HEK293 (cell line): Measurements from ENCODE around the gene ZNF680.

ENCODE experiments used
- CTCF ChIA-PET: fragments of 350-600 bp; formaldehyde crosslinking; extraction: SDS; loops from one replicate; lab custom pipeline; 2021; ENCODE audit warnings: antibody characterized with exemption; lab: Yijun Ruan, JAX
- POLR2A ChIA-PET: fragments of 300-600 bp; formaldehyde crosslinking; extraction: SDS; loops from one replicate; lab custom pipeline; 2020; ENCODE audit warnings: antibody characterized with exemption, inconsistent platforms; lab: Yijun Ruan, JAX
- H3K27ac ChIP-seq: fragments of 200-500 bp; sonication (Bioruptor generic); 2 replicates; pipeline ENCODE4 v1.5.1; 2014; ENCODE audit warnings: low read depth, low read length, control low read depth, inconsistent platforms; ENCODE audit errors: extremely low read depth
- H3K36me3 ChIP-seq, 2 experiments: fragments of 200-500 bp in 1 of 2; sonication (Bioruptor generic) in 1 of 2; 1 replicate in 1 of 2; 2 replicates in 1 of 2; pipeline ENCODE4 v1.5.1; 2014 to 2017; ENCODE audit warnings: inconsistent platforms in 2 of 2, low read length in 2 of 2; ENCODE audit not compliant: control insufficient read depth in 2 of 2, insufficient read depth in 1 of 2
- H3K4me1 ChIP-seq: fragments of 200-500 bp; sonication (Bioruptor generic); 2 replicates; pipeline ENCODE4 v1.5.1; 2014; ENCODE audit warnings: mild to moderate bottlenecking, low read length, inconsistent platforms; ENCODE audit not compliant: control insufficient read depth, insufficient read depth
- H3K4me3 ChIP-seq: 2 replicates; pipeline ENCODE4 v1.5.1; 2011; ENCODE audit warnings: low read depth, mild to moderate bottlenecking, control low read depth, low read length, moderate library complexity
- H3K9me3 ChIP-seq: fragments of 200-500 bp; sonication (Bioruptor generic); 2 replicates; pipeline ENCODE4 v1.5.1; 2014; ENCODE audit warnings: low read depth, low read length, inconsistent platforms; ENCODE audit not compliant: control insufficient read depth, insufficient read depth
- BCL11A ChIP-seq: fragments of 450-650 bp; formaldehyde crosslinking; IDR thresholded peaks from 2 replicates; pipeline ENCODE4 v1.5.1; 2016; ENCODE audit warnings: low read depth, missing biosample characterization, missing genetic modification characterization
- IKZF3 ChIP-seq: fragments of 450-650 bp; IDR thresholded peaks from 2 replicates; pipeline ENCODE4 v1.5.0; 2018; ENCODE audit warnings: missing biosample characterization, mild to moderate bottlenecking, missing genetic modification characterization, moderate library complexity
- KLF9 ChIP-seq: fragments of 450-650 bp; formaldehyde crosslinking; IDR thresholded peaks from 2 replicates; pipeline ENCODE4 v1.5.1; 2016; ENCODE audit warnings: missing biosample characterization, missing genetic modification characterization, low read depth
- RBAK ChIP-seq: fragments of 450-650 bp; formaldehyde crosslinking; IDR thresholded peaks from 2 replicates; pipeline ENCODE4 v1.5.1; 2016; ENCODE audit warnings: missing biosample characterization, missing genetic modification characterization
- SCRT2 ChIP-seq: fragments of 450-650 bp; formaldehyde crosslinking; IDR thresholded peaks from 2 replicates; pipeline ENCODE4 v1.5.1; 2016; ENCODE audit warnings: missing biosample characterization, missing genetic modification characterization
- SETDB1 ChIP-seq: IDR thresholded peaks from one replicate; pipeline ENCODE4 v1.6.1; 2017; ENCODE audit warnings: mild to moderate bottlenecking, low read length, moderate library complexity, mixed read lengths; ENCODE audit not compliant: insufficient read length
- SP2 ChIP-seq: fragments of 450-650 bp; formaldehyde crosslinking; IDR thresholded peaks from 2 replicates; pipeline ENCODE4 v1.5.1; 2016; ENCODE audit warnings: missing biosample characterization, missing genetic modification characterization
- SP3 ChIP-seq: fragments of 450-650 bp; formaldehyde crosslinking; IDR thresholded peaks from 2 replicates; pipeline ENCODE4 v1.5.1; 2016; ENCODE audit warnings: missing biosample characterization, missing genetic modification characterization
- SP7 ChIP-seq: fragments of 450-650 bp; formaldehyde crosslinking; IDR thresholded peaks from 2 replicates; pipeline ENCODE4 v1.5.1; 2016; ENCODE audit warnings: missing biosample characterization, missing genetic modification characterization
- TRIM28 ChIP-seq: IDR thresholded peaks from 2 replicates; pipeline ENCODE4 v1.6.1; 2011; ENCODE audit warnings: low read length, control low read depth, borderline replicate concordance
- YY1 ChIP-seq: fragments of 450-650 bp; formaldehyde crosslinking; IDR thresholded peaks from 2 replicates; pipeline ENCODE4 v1.5.1; 2018; ENCODE audit warnings: missing biosample characterization, missing genetic modification characterization
- ZBTB1 ChIP-seq: fragments of 450-650 bp; formaldehyde crosslinking; IDR thresholded peaks from 2 replicates; pipeline ENCODE4 v1.5.1; 2016; ENCODE audit warnings: missing biosample characterization, missing genetic modification characterization
- ZBTB17 ChIP-seq: fragments of 450-650 bp; formaldehyde crosslinking; IDR thresholded peaks from 2 replicates; pipeline ENCODE4 v1.5.1; 2016; ENCODE audit warnings: missing biosample characterization, missing genetic modification characterization
- ZBTB20 ChIP-seq: fragments of 450-650 bp; formaldehyde crosslinking; IDR thresholded peaks from 2 replicates; pipeline ENCODE4 v1.5.1; 2016; ENCODE audit warnings: missing biosample characterization, missing genetic modification characterization
- ZBTB21 ChIP-seq: fragments of 450-650 bp; formaldehyde crosslinking; IDR thresholded peaks from 2 replicates; pipeline ENCODE4 v1.5.1; 2017; ENCODE audit warnings: missing biosample characterization, missing genetic modification characterization
- ZFP37 ChIP-seq: fragments of 450-650 bp; formaldehyde crosslinking; IDR thresholded peaks from 2 replicates; pipeline ENCODE4 v1.5.1; 2016; ENCODE audit warnings: missing biosample characterization, missing genetic modification characterization
- ZNF121 ChIP-seq: fragments of 450-650 bp; formaldehyde crosslinking; IDR thresholded peaks from 2 replicates; pipeline ENCODE4 v1.5.1; 2016; ENCODE audit warnings: missing biosample characterization, missing genetic modification characterization
- ZNF2 ChIP-seq: fragments of 450-650 bp; formaldehyde crosslinking; IDR thresholded peaks from 2 replicates; pipeline ENCODE4 v1.5.1; 2016; ENCODE audit warnings: missing biosample characterization, missing genetic modification characterization
- ZNF266 ChIP-seq: fragments of 450-650 bp; formaldehyde crosslinking; IDR thresholded peaks from 2 replicates; pipeline ENCODE4 v1.5.1; 2016; ENCODE audit warnings: missing biosample characterization, missing genetic modification characterization, low read depth
- ZNF335 ChIP-seq: fragments of 450-650 bp; formaldehyde crosslinking; conservative IDR thresholded peaks from 2 replicates; pipeline ENCODE4 v1.5.1; 2016; ENCODE audit warnings: missing biosample characterization, missing genetic modification characterization
- ZNF366 ChIP-seq: fragments of 450-650 bp; formaldehyde crosslinking; conservative IDR thresholded peaks from 2 replicates; pipeline ENCODE4 v1.5.1; 2016; ENCODE audit warnings: missing biosample characterization, missing genetic modification characterization
- ZNF394 ChIP-seq: fragments of 450-650 bp; formaldehyde crosslinking; IDR thresholded peaks from 2 replicates; pipeline ENCODE4 v1.5.1; 2016; ENCODE audit warnings: missing biosample characterization, missing genetic modification characterization, mild to moderate bottlenecking, moderate library complexity, borderline replicate concordance
- ZNF654 ChIP-seq: fragments of 450-650 bp; formaldehyde crosslinking; IDR thresholded peaks from 2 replicates; pipeline ENCODE4 v1.5.1; 2016; ENCODE audit warnings: low read depth, missing biosample characterization, missing genetic modification characterization
- ZNF677 ChIP-seq: fragments of 450-650 bp; IDR thresholded peaks from 2 replicates; pipeline ENCODE4 v1.5.0; 2018; ENCODE audit warnings: missing biosample characterization, mild to moderate bottlenecking, missing genetic modification characterization, moderate library complexity
- ZSCAN30 ChIP-seq: fragments of 450-650 bp; IDR thresholded peaks from 2 replicates; pipeline ENCODE4 v1.5.1; 2018; ENCODE audit warnings: missing biosample characterization, mild to moderate bottlenecking, missing genetic modification characterization, moderate library complexity
- ZXDB ChIP-seq: fragments of 450-650 bp; formaldehyde crosslinking; IDR thresholded peaks from 2 replicates; pipeline ENCODE4 v1.5.1; 2016; ENCODE audit warnings: missing biosample characterization, missing genetic modification characterization
- TF ChIP-seq, protein P1 (sequence below): fragments of 450-650 bp; formaldehyde crosslinking; conservative IDR thresholded peaks from 2 replicates; pipeline ENCODE4 v1.5.1; 2016; ENCODE audit warnings: low read depth, missing biosample characterization, missing genetic modification characterization
- TF ChIP-seq, protein P2 (sequence below): fragments of 450-650 bp; formaldehyde crosslinking; IDR thresholded peaks from 2 replicates; pipeline ENCODE4 v1.5.1; 2016; ENCODE audit warnings: missing biosample characterization, missing genetic modification characterization
- TF ChIP-seq, protein P3 (sequence below): fragments of 450-650 bp; formaldehyde crosslinking; IDR thresholded peaks from 2 replicates; pipeline ENCODE4 v1.5.1; 2017; ENCODE audit warnings: missing biosample characterization, missing genetic modification characterization
- TF ChIP-seq, protein P4 (sequence below): fragments of 450-650 bp; formaldehyde crosslinking; optimal IDR thresholded peaks from 2 replicates; pipeline ENCODE3; 2016; ENCODE audit warnings: missing biosample characterization, mild to moderate bottlenecking, missing genetic modification characterization

The ZNF680 gene

DNA sequence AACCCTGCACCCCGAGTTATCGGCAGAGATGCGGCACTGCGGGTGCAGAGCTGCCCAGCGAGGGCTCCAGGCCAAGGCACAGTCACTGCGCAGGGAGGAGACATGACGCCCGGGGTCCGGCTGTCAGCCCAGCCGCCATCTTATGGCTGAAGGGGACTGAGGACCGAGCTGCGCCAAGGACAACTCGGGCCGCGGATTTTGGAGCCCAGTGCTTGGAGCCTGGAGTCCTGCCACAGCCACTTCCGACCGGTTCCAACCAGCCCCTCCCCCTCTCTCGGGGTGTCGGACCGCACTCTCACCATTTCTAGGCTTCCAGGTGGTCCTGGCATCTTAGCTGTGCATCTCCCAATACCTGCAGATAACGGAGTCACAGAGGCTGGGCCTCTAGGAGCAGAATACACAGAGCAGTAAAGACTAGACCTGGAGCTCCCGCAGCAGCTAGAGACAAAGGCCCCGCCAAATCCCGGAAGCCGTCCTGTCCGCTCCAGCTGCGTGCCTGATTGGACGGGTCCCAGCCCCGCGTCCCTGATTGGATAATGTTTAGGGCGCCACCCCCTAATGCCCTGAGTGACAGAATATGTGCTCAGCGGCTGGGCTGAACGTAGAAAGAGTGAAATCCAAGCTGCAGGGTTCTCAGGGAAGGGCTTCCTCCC is at the start of gene ZNF680:
Gene ZNF680, minus strand, starts transcription at position 446 of the 653 bp plus-strand sequence. Its CDS starts 117 bp downstream, at position 329.
- Histone ChIP-seq H3K4me1 (no peaks in the 10 kb centered on the region), H3K9me3 (no peaks in the 10 kb centered on the region), H3K36me3 (peaks cover 4 to 8% of the 10 kb centered on the region in 2 experiments; a peak in 2 of 3 replicates), H3K27ac (peak within 1 kb of the TSS; percentile 85), H3K4me3 (peak within 1 kb of the TSS; percentile 89)
- CTCF ChIA-PET: no interaction called here
- POLR2A ChIA-PET: interaction anchor here (0.5 to 1.8 kb wide), 16 partner anchors 9 to 518 kb away, joined by 3 to 16 read pairs (median 5); partner anchors contain the start of genes ERV3-1, ZNF107, ZNF138 and ZNF736
- TF ChIP-seq, protein P1, sequence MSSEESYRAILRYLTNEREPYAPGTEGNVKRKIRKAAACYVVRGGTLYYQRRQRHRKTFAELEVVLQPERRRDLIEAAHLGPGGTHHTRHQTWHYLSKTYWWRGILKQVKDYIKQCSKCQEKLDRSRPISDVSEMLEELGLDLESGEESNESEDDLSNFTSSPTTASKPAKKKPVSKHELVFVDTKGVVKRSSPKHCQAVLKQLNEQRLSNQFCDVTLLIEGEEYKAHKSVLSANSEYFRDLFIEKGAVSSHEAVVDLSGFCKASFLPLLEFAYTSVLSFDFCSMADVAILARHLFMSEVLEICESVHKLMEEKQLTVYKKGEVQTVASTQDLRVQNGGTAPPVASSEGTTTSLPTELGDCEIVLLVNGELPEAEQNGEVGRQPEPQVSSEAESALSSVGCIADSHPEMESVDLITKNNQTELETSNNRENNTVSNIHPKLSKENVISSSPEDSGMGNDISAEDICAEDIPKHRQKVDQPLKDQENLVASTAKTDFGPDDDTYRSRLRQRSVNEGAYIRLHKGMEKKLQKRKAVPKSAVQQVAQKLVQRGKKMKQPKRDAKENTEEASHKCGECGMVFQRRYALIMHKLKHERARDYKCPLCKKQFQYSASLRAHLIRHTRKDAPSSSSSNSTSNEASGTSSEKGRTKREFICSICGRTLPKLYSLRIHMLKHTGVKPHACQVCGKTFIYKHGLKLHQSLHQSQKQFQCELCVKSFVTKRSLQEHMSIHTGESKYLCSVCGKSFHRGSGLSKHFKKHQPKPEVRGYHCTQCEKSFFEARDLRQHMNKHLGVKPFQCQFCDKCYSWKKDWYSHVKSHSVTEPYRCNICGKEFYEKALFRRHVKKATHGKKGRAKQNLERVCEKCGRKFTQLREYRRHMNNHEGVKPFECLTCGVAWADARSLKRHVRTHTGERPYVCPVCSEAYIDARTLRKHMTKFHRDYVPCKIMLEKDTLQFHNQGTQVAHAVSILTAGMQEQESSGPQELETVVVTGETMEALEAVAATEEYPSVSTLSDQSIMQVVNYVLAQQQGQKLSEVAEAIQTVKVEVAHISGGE: peak; percentile 66
- TF ChIP-seq RBAK (tag by site-specific recombination) (no peak), SP2 (peak; percentile 91), SP7 (tag by site-specific recombination) (peak; percentile 28; the same call in 1 of the 2 replicates), ZBTB17 (peak; percentile 89), ZNF366 (0 out of 2 replicates have a peak, but pooled peaks have one; percentile 24), SCRT2 (tag by site-specific recombination) (no peak), SP3 (tag by site-specific recombination) (peak; percentile 60), ZNF677 (tag by site-specific recombination) (no peak), TRIM28 (0 out of 2 replicates have a peak, but pooled peaks have one; percentile 35), KLF9 (tag by site-specific recombination) (0 out of 2 replicates have a peak, but pooled peaks have one; percentile 15), ZNF266 (tag by site-specific recombination) (no peak), ZXDB (tag by site-specific recombination) (peak; percentile 32; the same call in 1 of the 2 replicates), ZNF335 (tag by site-specific recombination) (peak; percentile 67), YY1 (tag by site-specific recombination) (peak; percentile 62; the same call in 1 of the 2 replicates), ZNF654 (no peak), ZFP37 (tag by site-specific recombination) (0 out of 2 replicates have a peak, but pooled peaks have one; percentile 27), ZNF394 (tag by site-specific recombination) (no peak; the same call in 1 of the 2 replicates), ZNF121 (tag by site-specific recombination) (no peak), ZBTB21 (tag by site-specific recombination) (no peak), SETDB1 (no peak), ZBTB20 (peak; percentile 74), ZNF2 (tag by site-specific recombination) (0 out of 2 replicates have a peak, but pooled peaks have one; percentile 24), BCL11A (tag by site-specific recombination) (no peak), ZSCAN30 (tag by site-specific recombination) (peak; percentile 60; the same call in 1 of the 2 replicates), ZBTB1 (no peak), IKZF3 (tag by site-specific recombination) (no peak)
- TF ChIP-seq, protein P2, sequence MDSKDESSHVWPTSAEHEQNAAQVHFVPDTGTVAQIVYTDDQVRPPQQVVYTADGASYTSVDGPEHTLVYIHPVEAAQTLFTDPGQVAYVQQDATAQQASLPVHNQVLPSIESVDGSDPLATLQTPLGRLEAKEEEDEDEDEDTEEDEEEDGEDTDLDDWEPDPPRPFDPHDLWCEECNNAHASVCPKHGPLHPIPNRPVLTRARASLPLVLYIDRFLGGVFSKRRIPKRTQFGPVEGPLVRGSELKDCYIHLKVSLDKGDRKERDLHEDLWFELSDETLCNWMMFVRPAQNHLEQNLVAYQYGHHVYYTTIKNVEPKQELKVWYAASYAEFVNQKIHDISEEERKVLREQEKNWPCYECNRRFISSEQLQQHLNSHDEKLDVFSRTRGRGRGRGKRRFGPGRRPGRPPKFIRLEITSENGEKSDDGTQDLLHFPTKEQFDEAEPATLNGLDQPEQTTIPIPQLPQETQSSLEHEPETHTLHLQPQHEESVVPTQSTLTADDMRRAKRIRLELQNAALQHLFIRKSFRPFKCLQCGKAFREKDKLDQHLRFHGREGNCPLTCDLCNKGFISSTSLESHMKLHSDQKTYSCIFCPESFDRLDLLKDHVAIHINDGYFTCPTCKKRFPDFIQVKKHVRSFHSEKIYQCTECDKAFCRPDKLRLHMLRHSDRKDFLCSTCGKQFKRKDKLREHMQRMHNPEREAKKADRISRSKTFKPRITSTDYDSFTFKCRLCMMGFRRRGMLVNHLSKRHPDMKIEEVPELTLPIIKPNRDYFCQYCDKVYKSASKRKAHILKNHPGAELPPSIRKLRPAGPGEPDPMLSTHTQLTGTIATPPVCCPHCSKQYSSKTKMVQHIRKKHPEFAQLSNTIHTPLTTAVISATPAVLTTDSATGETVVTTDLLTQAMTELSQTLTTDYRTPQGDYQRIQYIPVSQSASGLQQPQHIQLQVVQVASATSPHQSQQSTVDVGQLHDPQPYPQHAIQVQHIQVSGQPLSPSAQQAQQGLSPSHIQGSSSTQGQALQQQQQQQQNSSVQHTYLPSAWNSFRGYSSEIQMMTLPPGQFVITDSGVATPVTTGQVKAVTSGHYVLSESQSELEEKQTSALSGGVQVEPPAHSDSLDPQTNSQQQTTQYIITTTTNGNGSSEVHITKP (tag by site-specific recombination): no peak
- TF ChIP-seq, protein P3, sequence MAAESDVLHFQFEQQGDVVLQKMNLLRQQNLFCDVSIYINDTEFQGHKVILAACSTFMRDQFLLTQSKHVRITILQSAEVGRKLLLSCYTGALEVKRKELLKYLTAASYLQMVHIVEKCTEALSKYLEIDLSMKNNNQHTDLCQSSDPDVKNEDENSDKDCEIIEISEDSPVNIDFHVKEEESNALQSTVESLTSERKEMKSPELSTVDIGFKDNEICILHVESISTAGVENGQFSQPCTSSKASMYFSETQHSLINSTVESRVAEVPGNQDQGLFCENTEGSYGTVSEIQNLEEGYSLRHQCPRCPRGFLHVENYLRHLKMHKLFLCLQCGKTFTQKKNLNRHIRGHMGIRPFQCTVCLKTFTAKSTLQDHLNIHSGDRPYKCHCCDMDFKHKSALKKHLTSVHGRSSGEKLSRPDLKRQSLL: peak; percentile 71; the same call in 1 of the 2 replicates
- TF ChIP-seq, protein P4, sequence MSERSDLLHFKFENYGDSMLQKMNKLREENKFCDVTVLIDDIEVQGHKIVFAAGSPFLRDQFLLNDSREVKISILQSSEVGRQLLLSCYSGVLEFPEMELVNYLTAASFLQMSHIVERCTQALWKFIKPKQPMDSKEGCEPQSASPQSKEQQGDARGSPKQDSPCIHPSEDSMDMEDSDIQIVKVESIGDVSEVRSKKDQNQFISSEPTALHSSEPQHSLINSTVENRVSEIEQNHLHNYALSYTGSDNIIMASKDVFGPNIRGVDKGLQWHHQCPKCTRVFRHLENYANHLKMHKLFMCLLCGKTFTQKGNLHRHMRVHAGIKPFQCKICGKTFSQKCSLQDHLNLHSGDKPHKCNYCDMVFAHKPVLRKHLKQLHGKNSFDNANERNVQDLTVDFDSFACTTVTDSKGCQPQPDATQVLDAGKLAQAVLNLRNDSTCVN: peak; percentile 11
